HG02642 (cell line): ENCODE results near the gene SFI1.

Experiments
- ATAC-seq: cut with Tn5 transposase; IDR thresholded peaks from one replicate; pipeline ENCODE4 v1.9.1; 2021; ENCODE audit warnings: mild to moderate bottlenecking; ENCODE audit not compliant: unreplicated experiment, poor library complexity

SFI1 gene

DNA sequence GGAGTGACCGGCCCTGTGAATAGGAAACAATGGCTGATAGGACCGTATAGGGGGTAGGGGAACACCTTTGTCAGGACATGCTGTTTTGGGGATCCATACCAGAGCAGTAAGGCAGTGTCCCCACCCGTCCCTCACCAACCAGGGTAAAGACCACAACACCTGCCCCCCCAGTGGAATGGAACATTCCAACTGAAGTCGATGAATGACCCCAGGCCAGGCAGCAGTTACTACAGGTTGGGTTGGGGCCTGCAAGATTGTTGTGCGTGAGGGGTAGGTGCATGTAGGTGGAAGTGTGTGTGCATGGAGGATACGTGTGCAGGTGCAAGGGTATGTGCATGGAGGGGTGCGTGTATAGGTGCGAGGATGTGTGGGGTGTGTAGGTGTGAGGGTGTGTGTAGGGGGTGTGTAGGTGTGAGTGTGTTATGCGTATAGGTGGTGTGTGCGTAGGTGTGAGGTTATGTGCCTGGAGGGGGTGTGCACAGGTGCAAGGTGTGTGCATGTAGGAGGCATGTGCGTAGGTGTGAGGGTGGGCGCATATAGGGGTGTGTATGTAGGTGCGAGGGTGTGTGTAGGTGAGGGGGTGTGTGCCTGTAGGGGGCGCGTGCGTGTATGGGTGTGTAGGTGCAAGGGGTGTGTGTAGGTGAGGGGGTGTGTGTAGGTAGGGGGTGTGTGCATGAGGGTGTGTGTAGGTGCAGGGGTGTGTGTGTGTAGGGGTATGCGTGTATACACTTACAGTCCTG, 132.8 kb downstream of the SFI1 start:
- ATAC-seq, result no peak

DNA sequence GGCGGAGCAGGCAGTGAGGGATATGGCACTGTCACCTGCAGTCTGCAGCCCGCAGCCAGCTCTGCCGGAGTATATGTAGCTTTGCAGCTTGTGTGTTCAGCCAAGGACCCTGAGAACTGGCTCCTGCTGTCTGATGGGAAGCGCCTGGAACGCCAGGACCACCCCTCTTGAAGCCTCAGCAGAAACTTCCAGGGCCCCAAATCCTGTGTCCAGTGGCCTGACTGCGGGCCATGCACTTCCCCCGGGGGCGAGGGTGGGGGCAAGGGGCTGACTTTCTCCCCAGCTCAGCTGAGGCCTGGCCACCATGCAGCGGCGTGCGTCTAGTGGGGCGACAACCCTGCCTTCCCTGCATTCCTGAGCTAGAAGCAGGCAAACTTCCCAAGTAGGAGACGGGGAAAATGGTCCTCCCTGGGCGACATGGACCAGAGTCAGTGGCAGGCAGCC, 133.4 kb downstream of the SFI1 start:
- no peak for ATAC-seq

DNA sequence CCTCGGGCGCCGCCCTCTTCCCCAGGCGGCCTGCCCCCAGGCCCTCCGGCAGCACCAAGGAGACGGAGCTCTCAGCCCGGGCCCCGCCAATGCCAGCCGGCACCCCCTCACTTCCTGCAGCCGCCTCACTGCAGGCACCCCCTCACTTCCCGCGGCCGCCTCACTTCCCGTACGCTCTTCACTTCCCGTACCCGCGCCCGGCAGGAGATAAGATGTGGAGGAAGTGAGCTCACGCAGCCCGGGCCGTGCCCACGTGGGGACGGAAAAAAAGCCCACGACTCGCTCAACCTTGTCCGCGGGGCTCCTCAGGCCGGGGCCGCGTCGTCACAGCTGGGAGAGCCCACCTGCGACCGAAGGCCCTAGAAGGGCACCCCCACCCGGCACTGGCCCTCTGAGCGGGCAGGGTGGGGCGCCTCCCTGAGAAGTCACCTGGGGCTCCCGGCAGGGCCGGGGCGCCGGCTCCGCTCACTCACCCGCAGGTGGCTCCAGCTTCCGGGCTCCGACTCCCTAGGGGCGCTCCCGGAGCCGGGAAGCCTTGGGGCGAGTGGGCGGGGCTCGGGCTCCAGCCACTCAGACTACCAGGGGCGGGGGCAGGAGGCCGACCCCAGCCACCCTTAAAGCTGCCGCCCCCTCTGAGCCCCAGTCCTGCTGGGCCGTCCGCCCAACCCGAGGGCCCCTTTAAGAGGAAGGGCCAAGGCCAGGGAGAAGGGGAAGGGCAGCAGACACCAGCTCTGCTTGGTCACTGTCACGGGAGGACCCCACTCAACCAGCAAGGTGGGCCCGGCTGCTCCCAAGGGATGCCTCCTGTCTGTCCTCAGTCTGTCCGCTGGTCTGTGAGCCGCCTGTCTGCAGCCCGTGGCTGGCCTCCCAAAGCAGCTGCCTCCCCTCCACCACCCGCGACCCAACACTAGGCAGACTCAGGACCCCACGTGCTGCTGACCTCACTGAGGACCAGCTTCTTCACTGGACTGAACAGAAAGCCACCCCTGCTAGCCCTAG, 134.3 kb downstream of the SFI1 start:
- peak; percentile 61 for ATAC-seq

DNA sequence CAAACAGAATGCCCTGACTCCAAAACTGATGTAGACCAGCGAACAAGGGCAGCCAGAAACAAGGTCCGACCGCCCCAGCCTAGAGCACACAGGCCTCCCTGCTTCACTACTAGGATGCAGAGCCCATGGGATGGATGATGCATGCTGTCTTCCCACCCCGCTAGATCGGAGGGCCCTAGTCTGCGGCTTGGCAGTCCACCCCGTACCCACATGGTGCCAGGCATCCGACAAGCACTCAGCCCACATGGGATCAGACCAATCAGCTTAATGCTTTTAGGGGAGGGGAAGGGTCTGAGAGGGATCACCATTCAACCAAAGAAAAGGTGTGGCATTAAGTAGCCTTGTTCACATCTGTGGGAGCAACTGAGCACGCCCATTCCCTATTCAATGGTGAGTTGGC, 135.1 kb downstream of the SFI1 start:
- no peak for ATAC-seq

DNA sequence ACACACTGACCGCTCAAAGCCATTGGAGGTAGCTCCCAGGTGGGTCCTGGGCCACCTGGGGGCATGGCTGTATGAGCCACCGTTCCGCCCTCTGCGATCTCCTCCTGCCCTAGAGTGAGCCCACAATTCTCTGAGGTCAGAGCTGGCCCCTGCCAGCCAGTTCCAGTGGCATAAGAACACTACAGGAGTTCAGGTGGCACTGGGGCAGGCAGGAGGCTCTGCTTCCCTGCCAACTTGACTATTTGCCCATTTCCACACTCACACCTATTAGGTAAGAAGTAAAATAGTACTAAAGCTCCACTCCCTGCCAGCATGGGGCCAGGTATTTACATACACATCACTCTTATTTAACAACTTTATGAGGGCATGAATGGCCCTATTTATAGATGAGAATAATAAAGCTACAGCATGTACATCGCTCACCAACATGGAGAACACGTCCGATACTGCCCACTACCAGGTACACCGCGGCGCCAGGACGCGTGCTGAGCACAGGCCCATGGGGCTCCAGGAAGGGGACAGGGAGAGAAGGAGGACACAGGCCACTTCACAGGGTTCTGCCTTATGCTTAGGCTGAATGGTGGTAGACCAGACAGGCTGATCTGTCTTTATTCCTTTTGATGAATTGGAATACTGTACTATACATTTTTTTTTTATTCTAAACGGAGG, 139.4 kb downstream of the SFI1 start:
- no peak for ATAC-seq

DNA sequence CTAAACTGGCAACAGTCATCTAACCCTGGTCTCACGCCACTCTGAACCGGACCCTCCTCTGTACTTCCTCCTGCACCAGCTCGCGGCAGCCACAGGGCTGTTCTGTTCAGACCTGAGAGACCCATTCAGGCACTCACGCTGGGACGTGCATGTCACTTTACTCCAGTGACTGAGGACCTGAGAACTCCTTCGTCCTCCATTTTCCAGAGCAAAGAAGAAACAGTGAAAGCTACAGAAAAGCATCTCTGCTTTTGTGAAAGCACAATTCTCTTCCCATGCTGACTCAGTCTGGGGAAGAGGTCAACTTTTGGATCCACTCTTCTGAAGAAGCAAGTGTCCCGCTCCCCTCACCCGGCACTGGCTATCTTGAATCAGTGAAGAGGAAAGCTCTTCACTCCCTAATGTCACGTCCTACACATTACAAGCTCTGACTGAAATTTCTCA, 141.1 kb downstream of the SFI1 start:
- ATAC-seq, result peak; percentile 55

DNA sequence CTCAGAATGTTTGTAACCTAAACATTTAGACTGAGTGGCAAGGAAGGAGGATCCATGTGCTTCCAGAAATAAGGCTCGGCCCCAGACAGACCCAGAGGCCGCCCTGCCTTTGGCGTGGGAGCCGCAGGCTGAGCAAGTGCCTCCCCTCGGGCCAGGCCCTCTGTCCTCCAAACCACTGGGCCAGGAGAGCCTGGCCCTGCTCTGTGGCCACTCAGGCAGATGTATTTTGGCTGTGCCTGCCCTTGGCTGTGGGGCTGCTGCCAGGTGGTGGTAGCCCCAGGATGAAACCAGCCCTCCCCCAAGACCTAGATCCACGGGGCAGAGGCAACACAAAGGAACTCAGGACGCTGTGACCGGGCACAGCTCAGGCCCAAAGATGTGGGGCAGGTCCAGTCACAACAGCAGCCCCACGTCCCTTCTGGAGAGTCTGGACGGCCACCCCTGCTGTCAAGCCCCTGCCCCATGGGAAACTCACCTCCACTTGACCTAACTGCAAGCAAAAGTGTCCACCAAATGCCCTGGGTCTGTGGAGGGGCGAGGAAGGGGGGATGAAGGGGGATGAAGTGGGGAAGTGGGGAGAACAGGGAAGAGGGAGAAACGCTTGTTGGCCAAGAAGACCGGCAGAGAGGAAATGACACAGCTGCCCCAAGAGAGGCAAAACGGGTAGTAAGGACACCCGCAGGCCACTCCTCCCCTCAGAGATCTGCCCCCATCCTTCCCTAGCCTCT, 141.7 kb downstream of the SFI1 start:
- peak; percentile 44 for ATAC-seq

DNA sequence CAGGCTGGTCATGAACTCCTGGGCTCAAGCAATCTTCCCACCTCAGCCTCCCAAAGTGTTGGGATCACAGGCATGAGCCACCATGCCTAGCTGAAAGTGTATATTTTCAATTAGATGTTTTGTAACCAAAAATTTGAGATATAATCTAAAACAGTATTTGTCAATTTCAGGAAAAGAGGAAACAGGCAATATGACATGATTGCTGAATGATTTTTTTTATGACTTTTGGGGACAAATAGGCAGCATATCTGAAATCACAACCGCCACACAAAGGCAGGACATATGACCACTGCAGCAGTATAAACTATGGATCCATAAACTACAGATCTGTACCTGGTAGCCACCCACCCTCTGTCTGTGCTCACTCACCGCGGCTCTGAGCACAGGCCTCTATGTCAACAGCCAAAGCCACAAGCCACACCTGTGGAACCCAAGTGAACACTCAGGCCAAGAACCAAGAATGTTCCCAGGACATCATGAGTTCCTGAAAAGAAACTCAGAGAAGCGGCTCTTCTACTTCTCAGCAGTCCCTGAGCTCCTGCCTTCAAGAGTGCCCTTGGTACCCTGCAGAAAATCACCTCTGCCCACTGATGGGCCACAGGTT, 143.2 kb downstream of the SFI1 start:
- no peak for ATAC-seq

DNA sequence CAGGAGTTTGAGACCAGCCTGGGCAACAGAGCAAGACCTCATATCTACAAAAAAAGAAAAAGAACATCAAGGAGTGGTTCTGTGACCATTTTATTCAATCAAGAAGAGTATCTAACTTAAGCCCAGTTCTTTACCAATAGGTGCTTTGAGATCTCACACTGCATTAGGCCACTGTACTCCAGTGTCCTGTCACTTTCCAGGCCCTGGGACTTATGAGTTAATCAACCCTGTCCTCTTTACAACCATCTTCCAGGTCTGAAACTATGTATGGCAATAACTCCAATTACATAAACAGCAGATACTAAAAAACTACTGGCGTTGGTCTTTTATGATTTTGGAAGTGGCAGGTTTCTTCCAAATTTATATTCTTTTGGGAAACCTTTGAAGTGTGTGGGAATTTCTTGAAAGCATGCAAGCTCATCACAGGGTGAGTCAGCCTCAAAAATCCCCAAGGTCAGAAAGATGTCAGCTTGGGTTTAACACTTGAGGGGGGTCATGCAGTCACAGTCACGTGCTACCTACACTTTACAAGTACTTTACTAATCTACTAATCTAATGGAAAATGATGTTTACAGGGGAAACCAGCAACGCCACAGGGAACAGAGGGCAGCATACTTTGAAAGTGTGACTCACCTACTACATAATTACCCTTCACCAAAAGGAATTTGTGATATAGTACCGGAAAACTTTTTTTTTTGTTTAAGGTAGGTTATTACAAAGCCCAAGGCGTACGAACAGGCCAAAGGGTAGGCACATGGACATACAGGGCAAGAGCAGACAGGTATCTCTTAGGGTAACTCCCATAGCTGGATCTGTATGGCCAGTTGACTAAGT, 150.1 kb downstream of the SFI1 start:
- peak; percentile 59 for ATAC-seq

DNA sequence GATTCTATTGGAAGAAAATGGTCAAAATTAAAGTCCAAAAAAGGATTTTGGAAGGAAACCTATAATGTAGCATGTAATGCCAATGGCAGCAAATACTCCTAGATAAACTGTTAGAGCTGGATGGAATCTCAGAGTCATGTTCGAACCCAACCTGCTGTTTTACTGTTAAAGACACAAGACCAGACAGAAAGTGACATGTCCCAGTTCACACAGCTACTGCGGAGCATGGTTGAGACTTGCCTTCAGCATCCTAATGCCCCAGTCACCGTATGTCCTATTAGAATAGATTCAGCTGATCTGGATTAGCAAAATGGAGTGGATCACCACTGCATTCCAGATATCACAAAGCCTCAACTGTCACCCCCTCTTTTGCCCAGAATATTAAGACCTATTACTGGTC, 150.7 kb downstream of the SFI1 start:
- ATAC-seq, result no peak

DNA sequence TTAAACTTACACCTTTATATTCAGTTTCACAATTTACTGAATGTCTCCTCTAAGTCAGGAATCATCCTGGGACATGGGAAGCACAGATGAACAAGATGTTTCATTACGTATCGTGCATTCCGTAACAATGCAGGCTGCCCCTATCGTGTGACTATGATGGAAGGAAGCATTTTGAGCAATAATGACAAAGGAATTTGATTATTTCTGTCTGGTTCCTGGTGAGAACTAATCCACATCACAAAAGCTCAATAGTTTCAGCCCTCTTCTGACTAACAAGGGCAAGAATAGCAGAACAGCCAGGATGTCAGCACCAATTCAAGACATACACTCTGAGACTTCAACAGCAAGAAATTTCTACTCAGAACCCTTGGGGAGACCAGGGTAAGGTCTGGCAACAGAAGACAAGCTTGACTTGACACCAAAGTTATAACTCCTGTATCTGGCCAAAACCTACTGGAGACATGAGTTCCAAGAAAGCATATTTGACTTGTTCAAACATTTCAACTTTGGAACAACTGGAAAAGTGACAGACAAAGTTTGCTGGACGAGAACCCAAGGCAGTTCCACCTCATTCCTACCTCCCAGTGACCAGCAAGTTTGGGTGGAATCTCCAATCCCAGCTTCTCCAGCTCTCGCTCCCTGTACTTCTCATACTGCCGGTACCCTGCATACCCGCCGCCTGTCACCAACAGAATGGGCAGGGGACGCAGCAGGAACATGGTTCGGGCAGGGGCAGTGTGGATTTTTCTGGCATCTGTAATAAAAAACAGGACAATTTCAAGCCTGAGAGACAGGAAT, 151.4 kb downstream of the SFI1 start:
- ATAC-seq, result no peak

DNA sequence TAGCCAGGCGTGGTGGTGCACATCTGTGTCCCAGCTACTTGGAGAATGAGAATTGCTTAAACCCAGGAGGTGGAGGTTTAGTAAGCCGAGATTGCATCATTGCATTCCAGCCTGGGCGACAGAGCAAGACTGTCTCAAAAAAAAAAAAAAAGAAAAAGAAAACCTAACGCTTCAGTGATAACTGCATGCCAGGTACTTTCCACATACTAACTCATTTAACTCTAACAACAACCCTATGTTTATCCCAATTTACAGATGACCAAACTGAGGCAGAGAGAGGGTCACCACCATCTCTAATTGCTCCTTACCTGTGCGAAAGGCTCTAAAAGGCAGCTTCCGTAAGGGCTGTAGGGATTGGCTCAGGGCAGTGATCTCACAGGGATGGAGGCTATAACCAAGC, 154.1 kb downstream of the SFI1 start:
- no peak for ATAC-seq

DNA sequence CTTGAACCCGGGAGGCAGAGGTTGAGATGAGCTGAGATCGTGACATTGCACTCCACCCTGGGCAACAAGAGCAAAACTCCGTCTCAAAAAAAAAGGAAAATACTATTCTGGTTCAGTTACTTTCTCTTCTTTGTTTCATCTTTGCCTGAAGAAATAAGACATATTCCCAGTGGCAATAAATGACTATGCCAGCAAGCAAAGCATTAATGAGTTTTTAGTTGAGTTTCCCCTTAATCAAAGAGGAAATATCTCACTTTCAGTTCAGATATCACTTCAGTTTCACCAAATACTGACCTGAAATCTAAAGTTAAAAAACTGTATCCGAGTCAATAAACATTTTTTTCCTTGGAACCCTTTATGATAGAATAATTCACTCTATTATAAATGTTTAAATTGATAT, 155.3 kb downstream of the SFI1 start:
- ATAC-seq, result no peak

DNA sequence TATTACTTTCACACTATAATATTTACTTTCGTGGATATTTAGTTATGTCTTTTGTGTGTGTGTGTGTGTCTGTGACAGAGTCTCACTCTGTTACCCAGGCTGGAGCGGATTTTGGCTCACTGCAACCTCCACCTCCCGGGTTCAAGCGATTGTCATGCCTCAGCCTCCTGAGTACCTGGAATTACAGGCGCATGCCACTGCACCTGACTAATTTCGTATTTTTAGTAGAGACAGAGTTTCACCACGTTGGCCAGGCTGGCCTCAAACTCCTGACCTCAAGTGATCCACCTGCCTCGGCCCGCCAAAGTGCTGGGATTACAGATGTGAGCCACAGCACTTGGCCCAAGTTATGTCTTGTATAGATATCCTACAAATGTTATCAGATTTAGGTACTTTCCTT, 155.8 kb downstream of the SFI1 start:
- no peak for ATAC-seq

DNA sequence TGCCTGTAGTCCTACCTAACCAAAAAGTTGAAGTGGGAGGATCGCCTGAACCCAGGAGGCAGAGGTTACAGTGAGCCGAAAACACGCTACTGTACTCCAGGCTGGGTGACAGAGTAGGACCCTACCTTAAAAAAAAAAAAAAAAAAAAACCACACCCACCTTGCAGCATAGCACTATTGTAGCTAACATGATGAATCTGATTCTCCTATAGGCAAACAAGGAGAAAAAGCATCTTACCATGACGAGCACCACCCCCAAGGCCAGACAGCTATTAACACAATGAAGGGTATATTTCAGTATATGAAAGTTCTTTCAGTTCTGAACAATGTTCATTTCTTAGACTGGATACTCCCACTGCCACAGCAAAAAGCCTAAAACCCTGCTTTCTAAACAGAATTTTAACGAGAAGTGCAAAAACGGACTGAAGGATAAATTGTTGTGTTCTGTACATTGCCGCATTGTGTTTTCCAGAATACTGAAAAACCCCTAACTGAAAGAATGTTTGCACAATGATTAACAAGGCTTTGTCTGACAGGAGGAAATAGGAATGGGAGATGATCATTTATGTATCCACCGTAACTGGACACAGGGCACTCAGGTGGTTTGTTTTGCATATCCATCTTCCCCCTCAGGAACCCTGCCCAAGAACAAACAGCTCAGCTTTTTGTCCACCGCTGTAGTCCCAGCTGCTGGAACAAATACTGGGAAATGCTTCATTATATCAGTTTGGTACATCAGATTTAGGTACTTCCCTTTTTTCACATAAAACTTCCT, 156.8 kb downstream of the SFI1 start:
- no peak for ATAC-seq

DNA sequence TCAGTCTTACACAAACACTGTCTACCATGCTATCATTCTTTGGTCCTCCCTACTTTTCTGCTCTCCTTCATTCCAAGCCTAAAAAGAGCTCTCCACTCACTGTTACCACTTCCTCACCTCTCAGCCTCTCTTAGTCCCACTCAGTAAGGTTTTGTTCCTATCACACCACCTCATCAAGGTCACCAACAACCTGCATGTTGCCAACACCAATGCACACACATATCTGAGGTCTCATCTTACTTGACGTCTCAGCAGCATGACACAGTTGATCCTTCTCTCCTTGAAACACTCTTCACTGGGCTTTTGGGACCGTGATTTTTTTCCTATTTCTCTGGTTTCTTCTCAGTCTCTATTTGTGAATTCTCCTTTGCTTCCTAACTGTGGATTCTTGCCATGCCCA, 157.6 kb downstream of the SFI1 start:
- no peak for ATAC-seq

DNA sequence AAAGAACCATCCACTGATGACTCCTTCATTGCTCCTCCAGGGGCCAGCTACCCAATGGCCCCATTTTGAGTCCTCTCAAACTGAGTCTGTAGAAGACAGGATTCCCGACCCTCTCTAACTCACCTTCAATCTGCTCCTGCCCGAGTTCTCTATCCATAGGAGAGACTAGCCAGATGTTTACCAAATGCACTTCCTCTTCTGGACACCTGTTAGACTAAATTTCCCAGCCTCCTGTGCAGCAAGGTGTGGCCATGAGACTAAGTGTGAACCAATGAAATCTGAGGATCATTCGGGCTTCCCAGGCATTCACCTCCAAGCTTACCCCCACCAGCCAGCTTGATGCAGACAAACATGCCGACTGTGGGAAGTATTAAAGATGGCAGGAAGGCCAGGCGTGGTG, 158.1 kb downstream of the SFI1 start:
- ATAC-seq, result no peak
